HFFc6 (cell line): ENCODE data around the gene DST. TPM values are rescaled to one million over a fixed set of nuclear protein-coding genes. Genes with fewer than 3 reads are reported as not detected.

ENCODE experiments used
- DNase-seq: peaks from one replicate; pipeline ENCODE4 v3.0.0-alpha.2; 2018
- H3K27ac Mint-ChIP-seq: 2 replicates; pipeline ENCODE4 v1.8.0; 2020; ENCODE audit warnings: mild to moderate bottlenecking, mixed read lengths
- H3K27me3 Mint-ChIP-seq: 2 replicates; pipeline ENCODE4 v1.8.0; 2021; ENCODE audit warnings: mild to moderate bottlenecking, moderate library complexity, mixed read lengths; ENCODE audit not compliant: insufficient read depth
- H3K36me3 Mint-ChIP-seq: 2 replicates; pipeline ENCODE4 v1.8.0; 2021; ENCODE audit warnings: low read depth, mixed read lengths
- H3K4me1 Mint-ChIP-seq: 2 replicates; pipeline ENCODE4 v1.8.0; 2020; ENCODE audit warnings: low read depth, mixed read lengths
- H3K4me3 Mint-ChIP-seq: 2 replicates; pipeline ENCODE4 v1.8.0; 2020; ENCODE audit warnings: mild to moderate bottlenecking, moderate library complexity, mixed read lengths
- H3K9me3 Mint-ChIP-seq: 2 replicates; pipeline ENCODE4 v1.8.0; 2020; ENCODE audit warnings: mild to moderate bottlenecking, mixed read lengths
- total RNA-seq, 6 experiments: library from RNA; stranded (reverse); fragmentation: NEBNext Ultra II Directional; extraction: Animal tissue kit (Norgen Biotek cat#: 25700); gene quantifications; 2 replicates in 1 of 6; 3 replicates in 5 of 6; pipeline ENCODE4 v1.2.3, GENCODE V29; 2021
- TF ChIP-seq, protein P1 (sequence below): fragments of 200-600 bp; sonication (generic); IDR thresholded peaks from 2 replicates; pipeline ENCODE4 v1.5.0; 2021; ENCODE audit warnings: antibody characterized with exemption, mild to moderate bottlenecking

Gene DST
- total RNA-seq, 6 experiments from 2014 or later: 246 to 408 (median 279) TPM

DNA sequence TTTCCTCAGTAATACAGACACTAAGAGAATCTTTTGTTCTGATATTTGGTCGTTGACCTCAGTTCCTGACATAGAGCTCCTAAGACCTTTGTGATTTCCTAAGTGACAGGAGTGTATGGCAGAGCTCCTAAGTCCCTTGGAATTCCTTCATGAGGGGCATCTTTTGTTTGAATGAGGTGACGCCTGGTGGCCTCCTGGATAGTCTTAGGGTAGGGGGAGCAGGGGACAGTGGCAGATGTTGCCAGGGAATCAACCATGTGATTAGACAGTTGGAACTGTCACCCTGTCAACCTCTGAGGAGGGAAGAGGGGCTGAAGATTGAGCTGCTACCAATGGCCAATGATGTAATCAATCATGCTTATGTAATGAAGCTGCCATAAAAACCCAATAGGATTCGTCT is 67.0 kb downstream of the DST start:
- TF ChIP-seq, protein P1, sequence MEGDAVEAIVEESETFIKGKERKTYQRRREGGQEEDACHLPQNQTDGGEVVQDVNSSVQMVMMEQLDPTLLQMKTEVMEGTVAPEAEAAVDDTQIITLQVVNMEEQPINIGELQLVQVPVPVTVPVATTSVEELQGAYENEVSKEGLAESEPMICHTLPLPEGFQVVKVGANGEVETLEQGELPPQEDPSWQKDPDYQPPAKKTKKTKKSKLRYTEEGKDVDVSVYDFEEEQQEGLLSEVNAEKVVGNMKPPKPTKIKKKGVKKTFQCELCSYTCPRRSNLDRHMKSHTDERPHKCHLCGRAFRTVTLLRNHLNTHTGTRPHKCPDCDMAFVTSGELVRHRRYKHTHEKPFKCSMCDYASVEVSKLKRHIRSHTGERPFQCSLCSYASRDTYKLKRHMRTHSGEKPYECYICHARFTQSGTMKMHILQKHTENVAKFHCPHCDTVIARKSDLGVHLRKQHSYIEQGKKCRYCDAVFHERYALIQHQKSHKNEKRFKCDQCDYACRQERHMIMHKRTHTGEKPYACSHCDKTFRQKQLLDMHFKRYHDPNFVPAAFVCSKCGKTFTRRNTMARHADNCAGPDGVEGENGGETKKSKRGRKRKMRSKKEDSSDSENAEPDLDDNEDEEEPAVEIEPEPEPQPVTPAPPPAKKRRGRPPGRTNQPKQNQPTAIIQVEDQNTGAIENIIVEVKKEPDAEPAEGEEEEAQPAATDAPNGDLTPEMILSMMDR: no peak
- Mint-ChIP-seq H3K36me3 (peaks cover 34% of the 10 kb centered on the region), H3K9me3 (no peaks in the 10 kb centered on the region), H3K27me3 (peaks cover 14% of the 10 kb centered on the region; the same call in 1 of the 2 replicates), H3K4me1 (peaks cover 35% of the 10 kb centered on the region), H3K4me3 (no peak overlapping the region), H3K27ac (no peak overlapping the region)
- no peak for DNase-seq

DNA sequence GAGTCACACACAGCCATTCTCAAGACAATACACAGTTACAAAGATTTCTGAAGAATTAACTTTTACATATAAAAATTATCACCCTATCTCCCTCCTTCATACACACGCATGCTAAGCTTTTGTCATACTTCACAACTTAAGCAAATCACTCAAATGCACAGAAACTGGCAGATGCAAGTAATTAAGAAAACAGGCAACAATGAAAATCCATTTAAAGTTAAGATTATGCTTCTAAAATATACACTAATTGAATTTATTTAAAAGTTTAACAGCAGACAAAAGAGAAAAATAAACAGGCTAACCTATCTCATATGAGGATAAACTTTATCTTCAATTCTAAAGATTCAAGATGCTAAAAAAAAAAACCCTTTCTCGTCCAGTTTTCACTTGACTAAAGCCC is 68.4 kb downstream of the DST start:
- peaks cover 27% of the 10 kb centered on the region for H3K36me3 Mint-ChIP-seq
- H3K4me3 Mint-ChIP-seq: no peak overlapping the region
- H3K27me3 Mint-ChIP-seq: peaks cover 10% of the 10 kb centered on the region; the same call in 1 of the 2 replicates
- H3K27ac Mint-ChIP-seq: no peak overlapping the region
- no peak for DNase-seq
- no peaks in the 10 kb centered on the region for H3K9me3 Mint-ChIP-seq
- H3K4me1 Mint-ChIP-seq: peaks cover 29% of the 10 kb centered on the region
- TF ChIP-seq, protein P1: no peak

DNA sequence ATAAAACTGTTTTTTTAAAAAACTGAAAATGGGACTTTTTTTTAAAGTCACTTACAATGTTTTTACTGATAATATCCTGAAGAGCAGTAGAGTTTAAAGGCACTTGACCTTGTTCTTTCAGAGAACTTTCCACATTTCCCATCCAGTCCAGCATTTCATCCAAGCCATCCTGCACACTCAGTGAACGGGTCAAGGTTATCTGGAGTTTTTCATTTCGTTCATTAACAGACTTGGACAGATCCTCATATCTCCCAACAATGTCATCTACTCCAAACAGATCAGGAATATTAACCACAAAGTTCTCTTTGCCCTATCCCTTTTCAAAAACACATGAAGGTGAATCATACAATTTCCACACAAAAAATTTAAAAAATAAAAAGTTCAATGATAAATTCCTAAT is 69.1 kb downstream of the DST start:
- Mint-ChIP-seq H3K36me3 (peaks cover 22% of the 10 kb centered on the region), H3K9me3 (no peaks in the 10 kb centered on the region), H3K4me1 (peaks cover 23% of the 10 kb centered on the region), H3K27me3 (peaks cover 9% of the 10 kb centered on the region; the same call in 1 of the 2 replicates), H3K27ac (peak overlapping the region; percentile 1), H3K4me3 (no peak overlapping the region)
- no peak for DNase-seq
- TF ChIP-seq, protein P1: no peak

DNA sequence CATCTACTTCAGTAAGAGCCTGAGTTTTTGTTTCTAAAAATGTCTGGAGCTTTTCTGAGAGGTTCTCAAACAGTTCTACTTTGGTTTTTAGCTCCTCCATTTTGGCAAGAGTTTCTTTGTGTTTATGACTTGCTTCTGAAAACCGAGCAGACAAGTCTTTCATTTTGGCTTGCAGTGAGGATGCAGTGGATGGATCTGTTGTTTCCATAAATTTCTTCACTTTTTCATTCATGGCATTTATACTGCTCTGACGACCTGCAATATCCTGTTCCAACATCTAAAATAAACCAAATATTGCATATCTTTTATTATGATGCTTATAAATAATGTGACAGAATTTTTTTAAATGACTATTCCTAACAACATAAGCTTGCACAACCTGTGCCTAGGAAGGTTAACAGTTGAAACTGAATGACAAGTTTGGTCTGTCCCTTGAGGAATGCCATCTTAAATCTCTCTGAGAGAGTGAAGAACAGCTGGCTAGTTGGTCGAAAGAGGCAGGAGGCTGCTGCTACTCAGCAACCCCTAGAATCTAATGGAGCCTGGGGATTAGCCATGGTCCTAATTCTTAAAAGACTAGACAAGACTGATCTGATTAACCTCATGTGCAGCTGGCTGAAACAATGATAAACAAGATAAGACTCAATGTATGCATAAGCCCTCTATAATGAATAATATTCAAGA is 69.8 kb downstream of the DST start:
- Mint-ChIP-seq H3K9me3 (no peaks in the 10 kb centered on the region), H3K27me3 (peaks cover 9% of the 10 kb centered on the region; the same call in 1 of the 2 replicates), H3K4me3 (no peak overlapping the region), H3K4me1 (peaks cover 23% of the 10 kb centered on the region), H3K36me3 (peaks cover 22% of the 10 kb centered on the region), H3K27ac (peak overlapping the region; percentile 13)
- no peak for DNase-seq
- TF ChIP-seq, protein P1: no peak

DNA sequence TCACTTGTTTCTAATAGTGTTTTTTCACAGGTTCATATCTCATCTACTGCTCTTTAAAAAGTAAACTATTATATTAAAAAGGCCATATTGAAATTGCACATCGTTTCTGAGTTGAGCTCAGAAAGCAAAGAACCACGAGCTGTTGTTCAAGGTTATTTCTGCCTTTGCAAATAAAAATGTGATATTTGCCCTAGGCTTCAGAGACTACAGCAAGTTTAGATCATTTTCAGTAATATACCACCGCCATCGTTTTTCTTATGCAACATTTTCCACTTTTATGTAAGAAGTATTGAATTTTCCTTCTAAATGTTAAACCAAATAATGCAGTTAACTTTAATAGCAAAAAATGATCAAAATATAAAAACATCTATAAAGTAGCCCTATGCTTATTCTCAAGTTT is 71.1 kb downstream of the DST start:
- H3K36me3 Mint-ChIP-seq: peaks cover 31% of the 10 kb centered on the region
- TF ChIP-seq, protein P1: no peak

More for the DNA sequence above, 71.1 kb downstream of the DST start:
- Mint-ChIP-seq H3K4me1 (peaks cover 23% of the 10 kb centered on the region), H3K27ac (no peak overlapping the region), H3K27me3 (peaks cover 9% of the 10 kb centered on the region; the same call in 1 of the 2 replicates), H3K4me3 (no peak overlapping the region), H3K9me3 (no peaks in the 10 kb centered on the region)
- DNase-seq: no peak
